Measurements from ENCODE around the gene NPTX2.

DNA sequence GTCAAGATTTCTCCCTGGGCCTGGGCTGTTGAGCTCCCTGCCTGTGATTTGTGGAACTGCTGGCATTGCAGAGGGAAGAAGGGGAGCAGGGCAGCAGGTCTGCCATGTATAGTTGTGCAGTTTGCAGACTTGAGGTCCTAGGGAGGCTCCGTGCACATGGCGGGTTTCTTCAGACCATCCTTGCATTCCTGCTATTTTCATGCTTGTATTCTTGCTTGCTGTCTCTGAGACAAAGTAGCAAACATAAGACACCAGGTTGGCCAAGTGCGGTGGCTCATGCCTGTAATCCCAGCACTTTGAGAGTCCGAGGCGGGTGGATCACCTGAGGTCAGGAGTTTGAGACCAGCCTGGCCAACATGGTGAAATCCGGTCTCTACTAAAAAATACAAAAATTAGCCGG, 61.1 kb downstream of the NPTX2 start:
- TF ChIP-seq CTCF (conservative IDR thresholded peaks at IDR 0.05; ENCODE audit: low read length) (no peak), EZH2phosphoT487 (IDR thresholded peaks at IDR 0.05; ENCODE audit: borderline replicate concordance, low read depth, low read length) (no peak)

All from OCI-LY7 (cell line).